GM21515 (cell line): ENCODE measurements around the gene MEMO1.
A peak's percentile ranks its signal among the peaks of the same experiment; 100 is the strongest.
"Not testable (repeated sequence)": the region's sequence is repeated elsewhere in the genome, so short reads cannot be mapped to it uniquely, and the experiment has no call there.

ENCODE experiments used
- ATAC-seq: cut with Tn5 transposase; IDR thresholded peaks from one replicate; pipeline ENCODE4 v1.9.1; 2021; ENCODE audit not compliant: unreplicated experiment

MEMO1 gene

GRCh38 chr2:32010670-32011484 lies at the start of gene MEMO1:
MEMO1 (minus strand) TSS chr2:32011008; CDS start chr2:32010247, 761 bp downstream.
- peak; percentile 63 for ATAC-seq

GRCh38 chr2:32060266-32060665 lies 49.5 kb upstream of the MEMO1 start:
- no peak for ATAC-seq

GRCh38 chr2:32058130-32058529 lies 47.3 kb upstream of the MEMO1 start:
- no peak for ATAC-seq

GRCh38 chr2:32054583-32054982 lies 43.8 kb upstream of the MEMO1 start:
- not testable (repeated sequence) for ATAC-seq

- no peak for ATAC-seq
These were observed 41.1 kb upstream of the MEMO1 start for GRCh38 chr2:32051836-32052439.

- ATAC-seq: no peak
These were observed 32.8 kb upstream of the MEMO1 start for GRCh38 chr2:32043561-32043960.

GRCh38 chr2:32039447-32040219 lies 28.8 kb upstream of the MEMO1 start, which contains the start of gene DPY30:
DPY30 (minus strand) TSS chr2:32039805; CDS start chr2:32039456, 349 bp downstream.
- peak; percentile 90 for ATAC-seq

GRCh38 chr2:32034198-32034887 lies 23.5 kb upstream of the MEMO1 start:
- not testable (repeated sequence) for ATAC-seq

- not testable (repeated sequence) for ATAC-seq
These were observed 8.1 kb upstream of the MEMO1 start for GRCh38 chr2:32018789-32019482.

GRCh38 chr2:32012872-32013271 lies 2.1 kb upstream of the MEMO1 start:
- no peak for ATAC-seq

- no peak for ATAC-seq
These were observed 715 bp upstream of the MEMO1 start for GRCh38 chr2:32011485-32011960.

GRCh38 chr2:32010280-32010669 lies 533 bp downstream of the MEMO1 start:
- peak; percentile 49 for ATAC-seq

GRCh38 chr2:32009516-32010256 lies 1.1 kb downstream of the MEMO1 start:
- ATAC-seq: peak; percentile 27

- ATAC-seq: no peak
These were observed 1.8 kb downstream of the MEMO1 start for GRCh38 chr2:32008805-32009515.

GRCh38 chr2:32007121-32007391 lies 3.8 kb downstream of the MEMO1 start:
- no peak for ATAC-seq

- no peak for ATAC-seq
These were observed 5.3 kb downstream of the MEMO1 start for GRCh38 chr2:32005371-32005976.

GRCh38 chr2:32003791-32004190 lies 7.0 kb downstream of the MEMO1 start:
- ATAC-seq: no peak

GRCh38 chr2:32002406-32002805 lies 8.4 kb downstream of the MEMO1 start:
- no peak for ATAC-seq

- ATAC-seq: no peak
These were observed 11.4 kb downstream of the MEMO1 start for GRCh38 chr2:31999438-31999837.
